H1 (cell line): ENCODE results near the gene HES5. TPM values are rescaled to one million over a fixed set of nuclear protein-coding genes. Genes with fewer than 3 reads are reported as not detected.

Experiments
- polyA plus RNA-seq, 7 experiments: library from polyadenylated mRNA; depleted of rRNA in 3 of 7; stranded (reverse) in 5 of 7; unstranded in 2 of 7; fragments of >200 nt in 5 of 7; fragments of 200-250 nt in 2 of 7; gene quantifications; 1 replicate in 5 of 7; 2 replicates in 1 of 7; 4 replicates in 1 of 7; pipeline versions ENCODE4 v1.2.1 to v1.2.3, GENCODE V29; 2011 to 2013; ENCODE audit warnings: missing spikeins in 2 of 7, mixed read lengths in 2 of 7
- total RNA-seq: library from RNA; stranded (reverse); fragmentation: NEBNext Ultra II Directional; extraction: Animal tissue kit (Norgen Biotek cat#: 25700); gene quantifications from 2 replicates; pipeline ENCODE4 v1.2.1, GENCODE V29; 2021
- TF ChIP-seq, protein P1 (sequence below), 3 experiments: IDR thresholded peaks; 1 replicate in 2 of 3; 2 replicates in 1 of 3; pipeline versions ENCODE4 v1.5.1 to v1.6.1; 2011; ENCODE audit warnings: low read length in 3 of 3, mild to moderate bottlenecking in 3 of 3, inconsistent platforms in 2 of 3, low read depth in 1 of 3, moderate library complexity in 1 of 3; ENCODE audit not compliant: insufficient read depth in 1 of 3; ENCODE audit errors: control extremely low read depth in 1 of 3

Gene HES5
- total and polyA plus RNA-seq, 2 of the 8 experiments (the other 6 are each of a cell fraction or from before 2014, with no cell fraction given), result 0.22 TPM; not detected in 1

DNA sequence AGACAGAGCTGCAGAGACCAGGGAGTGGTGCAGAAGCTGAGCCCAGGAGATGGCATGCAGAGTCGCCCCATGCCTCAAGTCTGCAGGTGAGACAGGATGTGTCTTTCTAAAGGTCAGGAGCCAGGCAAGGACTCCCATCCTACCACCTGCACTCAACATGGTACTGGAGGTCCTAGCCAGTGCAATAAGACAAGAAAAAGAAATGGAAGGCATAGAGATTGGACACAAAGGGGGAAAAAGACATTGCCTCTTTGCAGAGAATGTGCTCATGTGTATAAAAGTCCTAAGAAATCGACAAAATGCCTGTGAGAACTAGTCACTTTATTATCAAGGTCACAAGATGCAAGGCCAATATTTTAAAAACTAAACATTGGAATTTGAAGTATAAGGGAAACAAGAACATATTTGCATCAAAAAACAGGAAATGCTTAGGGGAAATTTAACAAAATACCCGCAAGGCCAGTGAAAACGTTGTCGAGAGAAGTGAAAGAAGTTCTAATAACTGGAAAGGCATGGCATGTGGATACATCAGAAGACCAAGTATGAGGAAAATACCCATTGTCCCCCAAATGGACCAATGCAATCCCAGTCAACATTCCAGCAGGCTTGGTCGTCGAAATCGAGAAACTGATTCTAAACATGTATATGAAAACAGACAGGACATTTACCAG lies 43.3 kb upstream of the HES5 start (continued):
- TF ChIP-seq, protein P1, sequence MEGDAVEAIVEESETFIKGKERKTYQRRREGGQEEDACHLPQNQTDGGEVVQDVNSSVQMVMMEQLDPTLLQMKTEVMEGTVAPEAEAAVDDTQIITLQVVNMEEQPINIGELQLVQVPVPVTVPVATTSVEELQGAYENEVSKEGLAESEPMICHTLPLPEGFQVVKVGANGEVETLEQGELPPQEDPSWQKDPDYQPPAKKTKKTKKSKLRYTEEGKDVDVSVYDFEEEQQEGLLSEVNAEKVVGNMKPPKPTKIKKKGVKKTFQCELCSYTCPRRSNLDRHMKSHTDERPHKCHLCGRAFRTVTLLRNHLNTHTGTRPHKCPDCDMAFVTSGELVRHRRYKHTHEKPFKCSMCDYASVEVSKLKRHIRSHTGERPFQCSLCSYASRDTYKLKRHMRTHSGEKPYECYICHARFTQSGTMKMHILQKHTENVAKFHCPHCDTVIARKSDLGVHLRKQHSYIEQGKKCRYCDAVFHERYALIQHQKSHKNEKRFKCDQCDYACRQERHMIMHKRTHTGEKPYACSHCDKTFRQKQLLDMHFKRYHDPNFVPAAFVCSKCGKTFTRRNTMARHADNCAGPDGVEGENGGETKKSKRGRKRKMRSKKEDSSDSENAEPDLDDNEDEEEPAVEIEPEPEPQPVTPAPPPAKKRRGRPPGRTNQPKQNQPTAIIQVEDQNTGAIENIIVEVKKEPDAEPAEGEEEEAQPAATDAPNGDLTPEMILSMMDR (IDR thresholded peaks at IDR 0.05; ENCODE audit: control extremely low read depth in 1 of 3, insufficient read depth in 1 of 3, low read depth in 1 of 3, low read length in 3 of 3), result no peak
